GM21528 (cell line): ENCODE results near the gene LTBP2.

Experiments
- ATAC-seq: cut with Tn5 transposase; IDR thresholded peaks from one replicate; pipeline ENCODE4 v1.9.1; 2021; ENCODE audit warnings: mild to moderate bottlenecking, moderate library complexity; ENCODE audit not compliant: unreplicated experiment, low FRiP score

Gene LTBP2

GRCh38 chr14:74511966-74512830 lies 99.8 kb downstream of the LTBP2 start:
- ATAC-seq: no peak

DNA sequence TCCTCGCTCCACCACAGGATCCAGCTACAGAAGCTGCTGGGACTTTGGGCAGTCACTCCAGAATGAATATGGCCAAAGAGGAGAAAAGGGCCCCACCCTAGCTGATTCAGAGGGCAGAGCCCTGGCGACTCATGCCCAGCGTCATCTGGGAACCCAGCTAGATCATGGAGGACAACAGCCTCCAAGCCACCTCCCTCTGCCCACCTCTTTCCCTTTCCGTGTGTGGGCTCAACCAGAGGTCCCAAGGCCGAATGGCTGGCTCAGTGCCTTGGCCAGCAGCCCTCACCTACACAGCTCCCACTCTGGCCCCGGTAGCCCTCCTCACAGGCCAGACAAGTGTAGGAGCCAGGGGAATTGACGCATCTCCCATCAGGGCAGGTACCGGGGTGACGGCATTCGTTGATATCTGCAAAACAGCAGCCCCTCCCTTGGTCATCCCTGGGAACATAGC lies 101.1 kb downstream of the LTBP2 start:
- ATAC-seq: no peak

- ATAC-seq: no peak
These were observed 101.7 kb downstream of the LTBP2 start for GRCh38 chr14:74510223-74510931.

DNA sequence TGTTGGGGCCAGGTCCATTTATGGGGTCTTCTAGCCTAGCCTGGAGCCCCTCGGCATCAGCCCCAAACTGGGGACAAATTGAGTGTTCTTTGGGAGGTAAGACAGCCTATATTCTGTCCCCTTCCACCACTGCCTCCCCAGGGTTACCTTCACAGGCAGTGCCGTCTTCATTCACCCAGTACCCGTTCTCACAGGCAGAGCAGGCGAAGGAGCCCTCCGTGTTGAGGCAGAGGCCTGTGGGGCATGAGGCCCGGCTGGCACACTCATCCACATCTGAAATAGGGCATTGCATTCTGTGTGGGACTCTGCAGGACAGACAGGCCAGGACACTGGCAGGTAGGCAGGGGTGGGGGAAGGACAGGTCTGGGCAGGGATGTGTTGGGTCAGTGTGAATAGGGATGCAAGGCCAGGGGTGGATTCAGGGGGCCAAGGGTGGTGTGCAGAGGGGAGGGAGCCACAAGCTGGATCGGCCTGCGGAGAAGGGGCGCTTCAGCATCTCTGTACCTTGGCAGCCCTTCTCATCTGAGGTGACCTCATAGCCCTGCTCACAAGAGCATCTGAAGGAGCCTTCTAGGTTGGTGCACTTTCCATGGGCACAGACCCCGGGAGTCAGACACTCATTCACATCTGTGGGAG lies 102.3 kb downstream of the LTBP2 start:
- no peak for ATAC-seq

GRCh38 chr14:74508844-74509428 lies 103.1 kb downstream of the LTBP2 start:
- no peak for ATAC-seq

- no peak for ATAC-seq
These were observed 103.7 kb downstream of the LTBP2 start for GRCh38 chr14:74508292-74508731.

GRCh38 chr14:74507840-74508239 lies 104.2 kb downstream of the LTBP2 start:
- no peak for ATAC-seq

DNA sequence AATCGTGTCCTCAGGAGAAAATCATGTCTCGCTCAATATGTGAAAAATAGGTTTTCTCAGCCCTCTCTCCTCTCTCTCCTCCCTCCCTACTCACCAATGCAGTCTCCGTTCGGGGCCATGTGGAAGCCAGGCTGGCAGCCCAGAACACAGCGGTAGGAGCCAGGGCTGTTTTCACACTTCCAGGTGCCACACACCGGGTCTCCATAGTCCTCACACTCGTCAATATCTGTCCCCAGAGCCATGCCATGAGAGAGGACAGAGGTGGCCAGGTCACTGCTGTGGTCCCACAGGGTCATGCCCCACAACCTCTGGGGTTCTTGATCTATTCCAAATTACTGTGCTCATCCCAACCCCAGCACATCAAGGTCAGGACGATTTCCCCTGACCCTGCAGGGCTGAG lies 105.0 kb downstream of the LTBP2 start:
- no peak for ATAC-seq

DNA sequence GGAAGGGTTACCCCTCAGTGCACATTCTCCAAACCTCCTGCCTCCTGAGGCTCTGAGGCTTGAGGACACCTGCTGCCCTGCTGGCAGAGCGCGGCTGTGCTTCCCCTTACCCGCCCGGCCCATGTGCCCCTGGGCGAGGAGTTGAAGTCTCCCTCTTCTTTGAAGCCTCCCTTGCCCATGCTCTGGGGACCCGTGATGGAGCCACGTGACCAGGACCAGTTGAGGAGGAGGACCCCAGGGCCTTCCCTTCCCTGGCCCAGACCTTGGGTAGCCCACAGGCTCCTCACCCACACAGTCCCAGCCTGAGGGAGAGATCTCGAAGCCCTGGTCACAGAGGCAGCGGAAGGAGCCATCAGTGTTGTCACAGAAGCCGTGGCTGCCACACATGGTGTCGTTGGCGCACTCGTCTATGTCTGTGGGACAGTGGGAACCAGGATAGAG lies 105.6 kb downstream of the LTBP2 start:
- no peak for ATAC-seq

GRCh38 chr14:74505831-74506230 lies 106.2 kb downstream of the LTBP2 start:
- no peak for ATAC-seq

- no peak for ATAC-seq
These were observed 106.9 kb downstream of the LTBP2 start for GRCh38 chr14:74504874-74505720.

DNA sequence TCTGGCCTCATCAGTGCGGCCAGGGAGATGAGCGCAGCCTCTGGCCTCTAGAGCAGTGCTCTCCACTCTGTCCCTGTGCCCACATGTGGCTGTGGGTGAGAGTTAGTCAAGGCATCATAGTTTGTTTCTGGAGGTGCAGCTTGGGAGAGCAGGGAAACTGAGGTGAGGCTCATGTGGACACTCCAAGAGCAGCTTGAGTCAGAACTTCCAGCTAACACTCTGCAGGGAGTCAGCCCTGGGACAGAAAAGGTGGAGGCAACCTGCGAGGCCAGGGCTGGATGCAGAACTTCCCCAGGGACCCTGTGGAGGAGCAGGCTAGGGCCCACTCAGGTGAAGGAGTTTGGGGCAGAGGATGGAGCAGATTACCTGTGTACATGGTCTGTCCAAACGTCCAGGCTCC lies 107.6 kb downstream of the LTBP2 start:
- no peak for ATAC-seq

- no peak for ATAC-seq
These were observed 108.1 kb downstream of the LTBP2 start for GRCh38 chr14:74503938-74504335.

DNA sequence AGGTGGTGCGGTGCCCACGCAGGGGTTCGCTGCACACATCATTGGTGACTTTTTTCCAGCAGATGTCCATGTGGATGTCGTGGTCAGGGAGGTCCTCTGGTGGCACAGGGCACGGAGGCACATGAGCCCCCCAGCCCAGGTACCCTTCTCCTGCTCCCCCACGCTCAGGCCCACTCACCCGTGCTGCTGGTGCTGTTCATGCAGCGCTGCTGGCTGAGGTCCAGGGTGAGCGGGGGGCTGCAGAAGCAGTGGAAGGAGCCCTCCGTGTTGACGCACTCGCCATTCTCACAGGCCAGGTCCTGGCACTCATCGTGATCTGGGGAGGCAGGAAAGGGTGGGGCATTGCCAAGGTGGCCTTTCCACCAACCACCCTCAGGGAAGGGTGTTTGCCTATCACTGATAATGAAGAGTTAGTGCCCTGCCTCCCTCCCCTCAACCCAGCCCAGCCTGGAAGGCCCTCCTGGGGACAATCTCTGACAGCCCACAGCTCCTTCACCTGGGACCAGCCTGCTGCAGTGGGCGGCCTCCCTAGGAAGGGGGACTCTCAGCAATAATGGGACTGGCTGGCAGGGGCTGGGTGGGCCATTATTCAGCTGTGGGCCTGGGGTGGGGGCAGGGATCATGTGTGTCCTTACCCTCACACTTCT lies 108.6 kb downstream of the LTBP2 start:
- ATAC-seq: no peak

DNA sequence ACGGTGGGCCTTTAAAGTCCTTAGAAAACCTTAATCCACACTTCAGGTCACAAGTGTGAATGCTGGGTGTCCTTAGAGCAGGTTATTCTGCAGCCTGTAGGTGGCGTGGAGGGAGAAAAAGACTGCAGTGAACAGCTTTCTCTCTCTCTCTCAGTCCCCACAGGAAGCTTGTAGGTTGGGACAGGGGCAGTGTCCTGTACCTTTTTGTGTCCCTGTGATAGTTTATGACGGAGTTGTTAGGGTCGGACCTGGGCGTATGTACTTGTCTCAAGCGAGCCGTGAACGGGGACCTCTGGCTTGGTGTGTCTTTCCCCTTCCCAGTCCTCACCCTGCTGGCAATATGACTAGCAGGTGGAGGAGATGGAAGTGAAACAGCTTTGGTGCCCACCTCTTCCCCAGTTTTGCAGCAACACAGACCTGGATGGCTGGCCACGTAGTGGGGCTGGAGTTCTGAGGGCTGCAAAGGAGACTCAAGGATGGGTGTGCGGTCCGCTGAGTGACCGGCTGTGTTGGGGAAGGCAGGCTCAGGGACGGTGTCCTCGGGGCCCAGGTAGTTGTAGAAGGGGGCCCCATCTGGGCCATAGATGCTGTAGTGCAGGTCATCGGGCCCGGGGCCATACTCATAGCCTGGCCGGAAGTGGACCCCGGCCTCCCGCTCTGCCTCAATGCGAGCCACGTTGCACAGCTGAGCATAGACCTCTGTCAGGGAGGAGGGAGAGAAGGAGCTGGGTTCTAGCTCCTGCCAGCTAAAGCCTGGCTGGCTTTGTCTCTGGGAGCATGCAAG lies 109.6 kb downstream of the LTBP2 start:
- no peak for ATAC-seq

GRCh38 chr14:74501691-74502090 lies 110.3 kb downstream of the LTBP2 start:
- no peak for ATAC-seq

DNA sequence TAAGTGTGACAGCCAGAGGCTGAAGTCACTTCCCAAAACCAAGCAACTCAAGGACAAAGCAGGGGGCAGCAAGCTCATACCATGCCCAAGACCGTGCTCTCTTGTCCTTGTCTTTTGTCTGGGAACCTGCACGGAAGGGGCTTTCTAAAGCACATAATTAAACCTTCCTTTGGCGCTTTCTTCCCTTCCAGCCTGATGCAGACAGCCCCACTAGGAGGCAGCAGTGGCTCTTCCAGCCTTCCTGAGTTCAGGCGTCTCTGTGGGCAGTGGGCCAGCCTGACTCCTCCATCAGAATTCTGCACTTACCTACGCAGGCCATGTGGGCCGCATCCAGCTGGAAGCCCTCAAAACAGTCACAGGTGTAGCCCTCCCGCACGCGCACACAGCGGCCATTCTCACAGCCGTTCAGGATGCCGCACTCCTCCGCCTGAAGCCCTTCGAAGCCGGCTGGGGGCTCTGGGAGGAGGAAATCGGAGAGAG lies 110.9 kb downstream of the LTBP2 start:
- ATAC-seq: no peak

GRCh38 chr14:74500417-74501134 lies 111.5 kb downstream of the LTBP2 start:
- no peak for ATAC-seq
